IMR-90 (cell line): ENCODE results near the gene LDHD. TPM values are rescaled to one million over a fixed set of nuclear protein-coding genes. Genes with fewer than 3 reads are reported as not detected.

ENCODE experiments used
- ATAC-seq: fragments of 200-7000 bp; cut with Tn5 transposase; 2 replicates; pipeline ENCODE4 v1.9.1; 2020; ENCODE audit warnings: low read depth, mild to moderate bottlenecking, moderate library complexity
- BruUV-seq: library from RNA; stranded (reverse); fragments of 400-500 nt; replicated peaks from 2 replicates; lab custom pipeline; 2021; lab: Mats Ljungman, UMichigan
- CTCF ChIA-PET: fragments of 300-600 bp; formaldehyde crosslinking; extraction: SDS; loops from one replicate; lab custom pipeline; 2021; ENCODE audit warnings: antibody characterized with exemption; lab: Yijun Ruan, JAX
- POLR2A ChIA-PET: fragments of 300-600 bp; sonication (Branson Sonifier 250); formaldehyde crosslinking; loops from one replicate; lab custom pipeline; 2022; ENCODE audit warnings: antibody characterized with exemption; ENCODE audit not compliant: unreplicated experiment; lab: Charles Lee
- DNase-seq: peaks from one replicate; pipeline ENCODE4 v3.0.0; 2013
- H2AFZ ChIP-seq: replicated peaks from 2 replicates; pipeline ENCODE3; 2013; ENCODE audit warnings: low read length, mild to moderate bottlenecking; ENCODE audit not compliant: poor library complexity
- H2AK5ac ChIP-seq: 2 replicates; pipeline ENCODE4 v1.6.1; 2013; ENCODE audit warnings: low read depth, low read length, inconsistent platforms
- H2AK9ac ChIP-seq: replicated peaks from 2 replicates; pipeline ENCODE3; 2013; ENCODE audit warnings: mild to moderate bottlenecking, low read depth, low read length, moderate library complexity; ENCODE audit not compliant: poor library complexity
- H2BK120ac ChIP-seq: 2 replicates; pipeline ENCODE4 v1.6.1; 2013; ENCODE audit warnings: low read depth, low read length, inconsistent platforms
- H2BK15ac ChIP-seq: 3 replicates; pipeline ENCODE4 v1.6.1; 2013; ENCODE audit warnings: low read depth, low read length, inconsistent platforms
- H2BK20ac ChIP-seq: 2 replicates; pipeline ENCODE4 v1.6.1; 2013; ENCODE audit warnings: low read depth, mild to moderate bottlenecking, inconsistent platforms, low read length, moderate library complexity
- H2BK5ac ChIP-seq: 2 replicates; pipeline ENCODE4 v1.6.1; 2013; ENCODE audit warnings: mild to moderate bottlenecking, low read depth, low read length, inconsistent platforms; ENCODE audit not compliant: poor library complexity, severe bottlenecking
- H3K14ac ChIP-seq: replicated peaks from 2 replicates; pipeline ENCODE4 v1.6.1; 2013; ENCODE audit warnings: low read depth, low read length, inconsistent platforms
- H3K18ac ChIP-seq: 2 replicates; pipeline ENCODE4 v1.6.1; 2013; ENCODE audit warnings: low read depth, low read length, control low read depth
- H3K23ac ChIP-seq: 2 replicates; pipeline ENCODE4 v1.6.1; 2013; ENCODE audit warnings: low read depth, low read length, inconsistent platforms
- H3K27ac ChIP-seq: 2 replicates; pipeline ENCODE4 v1.5.1; 2013; ENCODE audit warnings: mild to moderate bottlenecking, control low read depth, low read length; ENCODE audit not compliant: insufficient read depth
- H3K27me3 ChIP-seq: 2 replicates; pipeline ENCODE4 v1.6.1; 2013; ENCODE audit warnings: low read length; ENCODE audit not compliant: control insufficient read depth, insufficient read depth
- H3K36me3 ChIP-seq: 2 replicates; pipeline ENCODE4 v1.6.1; 2013; ENCODE audit warnings: low read length, mixed read lengths; ENCODE audit not compliant: control insufficient read depth, insufficient read depth
- H3K4ac ChIP-seq: 2 replicates; pipeline ENCODE4 v1.6.1; 2013; ENCODE audit warnings: low read depth, low read length, inconsistent platforms
- H3K4me1 ChIP-seq: 2 replicates; pipeline ENCODE4 v1.6.1; 2013; ENCODE audit warnings: low read length, mixed read lengths; ENCODE audit not compliant: control insufficient read depth, insufficient read depth
- H3K4me2 ChIP-seq: 2 replicates; pipeline ENCODE4 v1.6.1; 2013; ENCODE audit warnings: low read depth, mild to moderate bottlenecking, control low read depth, low read length, moderate library complexity
- H3K4me3 ChIP-seq: 2 replicates; pipeline ENCODE4 v1.5.1; 2013; ENCODE audit warnings: low read depth, mild to moderate bottlenecking, control low read depth, low read length, moderate library complexity; ENCODE audit not compliant: insufficient read depth
- H3K56ac ChIP-seq: 2 replicates; pipeline ENCODE4 v1.6.1; 2013; ENCODE audit warnings: low read length, inconsistent platforms; ENCODE audit not compliant: insufficient read depth; ENCODE audit errors: extremely low read depth
- H3K79me1 ChIP-seq, 2 experiments: 2 replicates each; pipeline ENCODE4 v1.6.1; 2013; ENCODE audit warnings: low read length in 2 of 2, inconsistent platforms in 1 of 2, low read depth in 1 of 2
- H3K9ac ChIP-seq: 2 replicates; pipeline ENCODE4 v1.6.1; 2013; ENCODE audit warnings: low read depth, low read length, control low read depth
- H3K9me1 ChIP-seq: 2 replicates; pipeline ENCODE4 v1.6.1; 2013; ENCODE audit warnings: low read length, inconsistent platforms; ENCODE audit not compliant: insufficient read depth
- H3K9me3 ChIP-seq: 2 replicates; pipeline ENCODE4 v1.6.1; 2013; ENCODE audit warnings: low read length; ENCODE audit not compliant: control insufficient read depth, insufficient read depth
- H4K20me1 ChIP-seq: 2 replicates; pipeline ENCODE4 v1.6.1; 2013; ENCODE audit warnings: low read length, inconsistent platforms; ENCODE audit not compliant: insufficient read depth
- H4K5ac ChIP-seq: 2 replicates; pipeline ENCODE4 v1.6.1; 2013; ENCODE audit warnings: mild to moderate bottlenecking, low read depth, low read length, control low read depth
- H4K8ac ChIP-seq, 2 experiments: 2 replicates each; pipeline ENCODE4 v1.6.1; 2013; ENCODE audit warnings: low read depth in 2 of 2, low read length in 2 of 2, control low read depth in 1 of 2, inconsistent platforms in 1 of 2
- H4K91ac ChIP-seq: 2 replicates; pipeline ENCODE4 v1.6.1; 2013; ENCODE audit warnings: low read depth, low read length, inconsistent platforms; ENCODE audit not compliant: insufficient read depth
- BHLHE40 ChIP-seq: fragments of 150-350 bp; IDR thresholded peaks from 2 replicates; pipeline ENCODE4 v1.6.1; 2016; ENCODE audit warnings: mild to moderate bottlenecking, low read depth, low read length
- CHD1 ChIP-seq: IDR thresholded peaks from 2 replicates; pipeline ENCODE4 v1.6.1; 2012; ENCODE audit warnings: low read depth, low read length, improper control_type of control experiment
- MAFK ChIP-seq: IDR thresholded peaks from 2 replicates; pipeline ENCODE4 v1.6.1; 2012; ENCODE audit warnings: low read depth, low read length, improper control_type of control experiment
- POLR2A ChIP-seq: IDR thresholded peaks from 2 replicates; pipeline ENCODE4 v1.6.1; 2012; ENCODE audit warnings: mild to moderate bottlenecking, low read depth, low read length
- RAD21 ChIP-seq: IDR thresholded peaks from 2 replicates; pipeline ENCODE4 v1.6.1; 2012; ENCODE audit warnings: low read length, improper control_type of control experiment
- RFX5 ChIP-seq: IDR thresholded peaks from 2 replicates; pipeline ENCODE4 v1.8.0; 2012; ENCODE audit warnings: low read depth, mild to moderate bottlenecking, low read length, moderate library complexity
- SMC3 ChIP-seq: fragments of 150-350 bp; IDR thresholded peaks from 2 replicates; pipeline ENCODE4 v1.6.1; 2016; ENCODE audit warnings: low read depth, mild to moderate bottlenecking, antibody characterized with exemption, low read length, moderate library complexity
- WGBS, 2 experiments: methylation state at CpG; one replicate each; pipeline versions ENCODE4 v1.1.5 to v1.1.7; 2013; ENCODE audit warnings: missing lambda C conversion rate in 2 of 2; ENCODE audit not compliant: insufficient read length in 1 of 2; ENCODE audit errors: extremely low coverage in 2 of 2; 5-methylcytosine and 5-hydroxymethylcytosine counted together
- dilution Hi-C: fragments of 300-500 bp; cut with HindIII; formaldehyde crosslinking; loops from one replicate; pipeline ENCODE4 v1.14.3; 2018; ENCODE audit warnings: low sequenced_read_pairs; ENCODE audit not compliant: unreplicated experiment
- in situ Hi-C: fragments of 300-500 bp; cut with MboI; formaldehyde crosslinking; loops from 3 replicates; pipeline ENCODE4 v1.14.3; 2019; ENCODE audit warnings: low sequenced_read_pairs, inconsistent platforms, mixed read lengths
- intact Hi-C: fragments of 100-400 bp; cut with micrococcal nuclease; formaldehyde crosslinking; loops from 2 replicates; pipeline ENCODE4 v1.10.0; 2022
- polyA plus RNA-seq, 3 experiments: library from polyadenylated mRNA; depleted of rRNA; stranded (reverse); fragments of >200 nt; gene quantifications; 2 replicates each; pipeline ENCODE4 v1.2.3, GENCODE V29; 2012; ENCODE audit warnings: low replicate concordance in 1 of 3
- total RNA-seq: library from RNA; depleted of rRNA; stranded (reverse); fragments of >200 nt; gene quantifications from 2 replicates; pipeline ENCODE4 v1.2.3, GENCODE V29; 2012
- TF ChIP-seq, protein P1 (sequence below): fragments of 150-350 bp; IDR thresholded peaks from 2 replicates; pipeline ENCODE4 v1.6.1; 2017; ENCODE audit warnings: mild to moderate bottlenecking, antibody characterized with exemption, low read length, low read depth
- TF ChIP-seq, protein P2 (sequence below): fragments of 150-350 bp; IDR thresholded peaks from 2 replicates; pipeline ENCODE4 v1.6.1; 2016; ENCODE audit warnings: low read depth, mild to moderate bottlenecking, low read length, moderate library complexity, borderline replicate concordance

LDHD gene
- total and polyA plus RNA-seq, 2 of the 4 experiments (the other 2 are of a cell fraction): under 0.01 to 0.26 TPM

DNA sequence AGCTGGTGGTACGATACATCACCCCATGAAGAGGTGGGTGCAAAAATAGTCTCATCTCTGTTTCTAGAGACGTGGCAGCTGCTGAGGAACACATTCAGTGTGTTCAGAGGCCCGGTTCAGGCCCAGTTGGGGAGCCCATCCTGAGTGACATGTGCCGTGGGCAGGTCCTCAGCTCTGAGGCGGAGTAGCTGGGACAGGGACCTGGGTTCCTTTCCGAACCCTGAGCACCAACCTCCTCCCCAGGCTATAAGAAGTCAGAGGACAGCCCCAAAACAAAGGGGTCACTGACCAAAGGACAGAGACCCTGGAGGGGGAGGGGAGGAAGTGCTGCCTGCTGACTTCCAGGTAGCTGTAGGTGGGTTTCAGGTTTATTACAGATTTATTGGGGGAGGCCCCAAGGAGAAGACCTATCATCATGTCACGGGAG is 5.1 kb downstream of the LDHD start:
- peak; percentile 1; the same call in 1 of the 2 replicates for ATAC-seq
- Histone ChIP-seq H3K14ac (no peak overlapping the region), H4K20me1 (peaks cover 10% of the 10 kb centered on the region), H3K9me3 (no peaks in the 10 kb centered on the region), H4K5ac (no peak overlapping the region), H4K91ac (no peak overlapping the region), H2BK20ac (no peak overlapping the region), H3K4me2 (no peak overlapping the region), H2AK9ac (peak overlapping the region; percentile 74), H2BK15ac (no peak overlapping the region), H3K27me3 (no peaks in the 10 kb centered on the region), H2AK5ac (0 out of 2 replicates have a peak overlapping the region, but pooled peaks have one; percentile 7), H3K79me1 (peaks cover 4 to 36% of the 10 kb centered on the region in 2 experiments; a peak in 3 of 4 replicates), H3K4me1 (peaks cover 35% of the 10 kb centered on the region), H2AFZ (peak overlapping the region; percentile 80), H3K4me3 (no peak overlapping the region), H2BK5ac (no peak overlapping the region), H3K18ac (no peak overlapping the region), H3K36me3 (no peaks in the 10 kb centered on the region; the same call in 1 of the 2 replicates), H3K4ac (no peak overlapping the region), H3K9ac (no peak overlapping the region), H2BK120ac (no peak overlapping the region), H3K56ac (no peak overlapping the region), H3K23ac (no peak overlapping the region), H3K9me1 (peaks cover 21% of the 10 kb centered on the region), H3K27ac (no peak overlapping the region), H4K8ac (no peak overlapping the region)
- BruUV-seq: no TSS peak
- 28% methylated on average over 3 of the region's 7 CpGs; no CpG with 5 or more reads in 1 of the 2 experiments for WGBS, 2 experiments
- dilution Hi-C loops: no loop called here
- intact Hi-C loops: loop anchor here (1.0 to 5.0 kb wide), 5 partner anchors 113 to 402 kb away; no protein-coding TSS in a partner anchor
- no peak for DNase-seq
- ChIA-PET CTCF (interaction anchor here (0.6 to 1.9 kb wide), 18 partner anchors 8 to 249 kb away, joined by 3 to 15 read pairs (median 5); partner anchors contain the start of gene ZNRF1), POLR2A (interaction anchor here (0.5 kb wide), 1 partner anchor 332 kb away, joined by 3 read pairs; no protein-coding TSS in a partner anchor)
- TF ChIP-seq POLR2A (0 out of 2 replicates have a peak, but pooled peaks have one; percentile 6), RAD21 (no peak), SMC3 (no peak), CHD1 (no peak), BHLHE40 (no peak), RFX5 (no peak), MAFK (no peak)
- TF ChIP-seq, protein P1, sequence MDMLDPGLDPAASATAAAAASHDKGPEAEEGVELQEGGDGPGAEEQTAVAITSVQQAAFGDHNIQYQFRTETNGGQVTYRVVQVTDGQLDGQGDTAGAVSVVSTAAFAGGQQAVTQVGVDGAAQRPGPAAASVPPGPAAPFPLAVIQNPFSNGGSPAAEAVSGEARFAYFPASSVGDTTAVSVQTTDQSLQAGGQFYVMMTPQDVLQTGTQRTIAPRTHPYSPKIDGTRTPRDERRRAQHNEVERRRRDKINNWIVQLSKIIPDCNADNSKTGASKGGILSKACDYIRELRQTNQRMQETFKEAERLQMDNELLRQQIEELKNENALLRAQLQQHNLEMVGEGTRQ: no peak
- TF ChIP-seq, protein P2, sequence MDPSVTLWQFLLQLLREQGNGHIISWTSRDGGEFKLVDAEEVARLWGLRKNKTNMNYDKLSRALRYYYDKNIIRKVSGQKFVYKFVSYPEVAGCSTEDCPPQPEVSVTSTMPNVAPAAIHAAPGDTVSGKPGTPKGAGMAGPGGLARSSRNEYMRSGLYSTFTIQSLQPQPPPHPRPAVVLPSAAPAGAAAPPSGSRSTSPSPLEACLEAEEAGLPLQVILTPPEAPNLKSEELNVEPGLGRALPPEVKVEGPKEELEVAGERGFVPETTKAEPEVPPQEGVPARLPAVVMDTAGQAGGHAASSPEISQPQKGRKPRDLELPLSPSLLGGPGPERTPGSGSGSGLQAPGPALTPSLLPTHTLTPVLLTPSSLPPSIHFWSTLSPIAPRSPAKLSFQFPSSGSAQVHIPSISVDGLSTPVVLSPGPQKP: no peak
- in situ Hi-C loops: no loop called here
